ENCODE measurements around the gene FNBP1L.

Gene FNBP1L

DNA sequence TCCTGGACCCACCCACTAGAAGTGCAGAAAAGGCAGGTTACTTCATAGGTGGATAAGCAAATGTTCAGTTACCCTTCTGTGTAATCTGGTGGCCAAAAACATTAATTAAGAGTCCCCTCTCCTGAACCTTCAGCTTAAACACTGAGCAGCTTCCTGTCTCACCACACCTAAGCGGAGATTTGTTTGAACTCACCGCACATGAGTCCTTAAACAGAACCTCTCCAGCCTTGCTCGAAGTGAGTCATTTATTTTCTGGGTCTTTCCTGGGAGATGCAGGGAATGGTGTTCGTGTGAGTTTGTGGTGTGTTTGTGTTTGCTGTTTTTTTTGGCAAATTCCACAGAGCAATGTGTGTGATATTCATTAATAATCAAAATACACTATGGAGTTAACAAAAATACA is 7.6 kb upstream of the FNBP1L start:
- DNase-seq (ENCODE audit: low read depth, low spot score) = no peak
- ChIA-PET POLR2A (no interaction called here), CTCF (interaction anchor here (1.0 to 1.5 kb wide), 2 partner anchors 136 to 404 kb away, joined by 3 to 6 read pairs; no protein-coding TSS in a partner anchor)
- TF ChIP-seq CTCF (IDR thresholded peaks at IDR 0.05; ENCODE audit: insufficient read depth, low read length, missing control alignments) = no peak
- H3K4me3 ChIP-seq (ENCODE audit: low read depth, low read length) = no peak overlapping the region

DNA sequence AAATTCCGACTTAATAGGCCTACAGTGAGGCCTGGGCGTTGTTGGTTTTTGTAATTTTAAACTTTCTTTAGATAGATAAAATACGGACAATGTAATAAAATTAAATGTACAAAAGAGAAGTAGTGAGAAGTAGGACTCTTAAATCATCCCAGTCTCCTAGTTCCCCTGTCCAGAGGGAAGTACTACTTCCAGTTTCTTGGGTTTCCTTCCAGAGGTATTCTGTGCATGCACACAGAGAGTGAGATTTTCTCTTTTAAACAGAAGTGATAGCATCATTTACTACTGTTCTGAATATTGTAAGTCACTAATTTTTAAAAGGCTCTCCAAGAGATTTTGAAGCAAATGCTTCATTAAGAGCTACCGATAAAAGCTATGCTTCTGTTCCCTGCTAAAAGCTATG is 7.2 kb upstream of the FNBP1L start:
- no peak for TF ChIP-seq CTCF (IDR thresholded peaks at IDR 0.05; ENCODE audit: insufficient read depth, low read length, missing control alignments)
- DNase-seq (ENCODE audit: low read depth, low spot score) = no peak
- no peak overlapping the region for H3K4me3 ChIP-seq (ENCODE audit: low read depth, low read length)
- ChIA-PET POLR2A (no interaction called here), CTCF (interaction anchor here (1.0 to 1.5 kb wide), 2 partner anchors 136 to 404 kb away, joined by 3 to 6 read pairs; no protein-coding TSS in a partner anchor)

GRCh38 chr1:93441589-93441988 is 6.3 kb upstream of the FNBP1L start:
- CTCF ChIA-PET = interaction anchor here (0.9 to 1.4 kb wide), 3 partner anchors 126 to 410 kb away, joined by 3 to 5 read pairs (median 3); no protein-coding TSS in a partner anchor
- POLR2A ChIA-PET = no interaction called here
- no peak overlapping the region for H3K4me3 ChIP-seq (ENCODE audit: low read depth, low read length)
- no peak for DNase-seq (ENCODE audit: low read depth, low spot score)
- no peak for TF ChIP-seq CTCF (IDR thresholded peaks at IDR 0.05; ENCODE audit: insufficient read depth, low read length, missing control alignments)

- no peak overlapping the region for H3K4me3 ChIP-seq (ENCODE audit: low read depth, low read length)
- DNase-seq (ENCODE audit: low read depth, low spot score) = no peak
- ChIA-PET POLR2A (no interaction called here), CTCF (interaction anchor here (0.9 to 1.4 kb wide), 3 partner anchors 125 to 410 kb away, joined by 3 to 5 read pairs (median 3); no protein-coding TSS in a partner anchor)
- no peak for TF ChIP-seq CTCF (IDR thresholded peaks at IDR 0.05; ENCODE audit: insufficient read depth, low read length, missing control alignments)
Measured at GRCh38 chr1:93442008-93442666, 5.8 kb upstream of the FNBP1L start.

GRCh38 chr1:93442741-93443140 is 5.2 kb upstream of the FNBP1L start:
- TF ChIP-seq CTCF (IDR thresholded peaks at IDR 0.05; ENCODE audit: insufficient read depth, low read length, missing control alignments) = no peak
- DNase-seq (ENCODE audit: low read depth, low spot score) = no peak
- ChIA-PET POLR2A (no interaction called here), CTCF (interaction anchor here (0.9 to 1.4 kb wide), 3 partner anchors 124 to 409 kb away, joined by 3 to 5 read pairs (median 3); no protein-coding TSS in a partner anchor)
- no peak overlapping the region for H3K4me3 ChIP-seq (ENCODE audit: low read depth, low read length)

DNA sequence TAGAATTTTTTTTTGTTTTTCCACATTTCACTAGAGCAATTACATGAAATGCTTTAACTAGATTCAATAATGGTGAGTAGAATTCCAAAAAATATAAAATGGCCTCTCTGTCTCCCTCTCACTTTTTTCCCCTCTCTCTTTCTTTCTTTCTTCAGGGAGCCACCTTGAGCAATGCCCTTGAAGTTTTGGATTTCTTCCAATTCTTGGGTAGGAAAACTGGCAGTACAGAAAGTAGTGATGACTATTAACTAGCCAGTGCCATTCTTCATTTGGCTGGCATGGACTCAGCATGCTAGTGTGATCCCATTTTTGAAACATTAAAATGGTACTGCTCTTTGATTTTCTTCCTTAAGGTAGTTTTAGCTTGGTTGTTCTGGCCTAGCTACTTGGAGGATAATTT is 4.5 kb upstream of the FNBP1L start:
- H3K4me3 ChIP-seq (ENCODE audit: low read depth, low read length) = no peak overlapping the region
- DNase-seq (ENCODE audit: low read depth, low spot score) = no peak
- no peak for TF ChIP-seq CTCF (IDR thresholded peaks at IDR 0.05; ENCODE audit: insufficient read depth, low read length, missing control alignments)
- ChIA-PET CTCF (interaction anchor here (0.9 kb wide), 1 partner anchor 403 kb away, joined by 3 read pairs; no protein-coding TSS in a partner anchor), POLR2A (no interaction called here)
